ENCODE measurements around the gene FGR. TPM values are rescaled to one million over a fixed set of nuclear protein-coding genes. Genes with fewer than 3 reads are reported as not detected.

The FGR gene
- total RNA-seq, 1 donor from 2014 or later: 28.6 TPM

DNA sequence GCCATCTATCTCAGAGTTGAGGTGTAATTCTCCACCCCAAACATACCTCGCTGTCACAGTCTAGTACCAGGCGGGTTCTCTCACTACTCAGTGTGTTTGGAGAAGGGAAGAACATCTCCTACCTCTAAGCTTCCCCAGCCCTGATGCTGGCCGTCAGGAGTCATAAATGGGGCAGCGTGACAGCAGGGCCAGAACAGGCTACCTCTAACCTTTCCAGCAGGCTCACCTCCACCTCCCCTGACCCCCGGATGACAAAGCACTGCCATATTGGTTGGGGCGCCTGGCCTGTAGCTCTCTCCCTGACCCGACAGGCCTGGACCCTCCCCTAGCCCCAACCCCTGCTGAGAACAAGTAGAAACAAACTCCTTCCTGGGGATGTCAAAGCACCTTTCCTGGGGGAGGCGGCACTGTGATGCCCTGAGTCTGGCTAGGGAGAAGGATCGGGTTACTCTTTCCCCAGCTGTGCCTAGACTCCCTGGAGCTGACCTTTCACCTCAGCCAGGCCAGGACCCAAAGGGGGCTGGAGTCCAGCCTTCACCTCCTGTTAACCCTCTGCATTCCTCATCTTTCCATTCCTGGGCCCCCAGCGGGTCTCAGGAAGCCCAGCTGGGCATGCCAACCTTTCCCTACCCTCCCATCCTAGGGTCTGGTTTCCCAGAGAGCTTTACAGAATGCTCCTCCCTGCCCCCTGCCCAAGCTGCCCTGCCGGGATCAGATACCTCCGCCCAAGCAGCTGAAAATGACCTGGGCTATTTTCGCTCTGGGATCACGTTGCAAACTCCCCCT, 65.3 kb downstream of the FGR start:
- CTCF ChIA-PET: interaction anchor here (0.9 to 3.0 kb wide), 10 partner anchors 10 to 167 kb away, joined by 3 to 26 read pairs (median 4); partner anchors contain the start of gene AHDC1
- POLR2A ChIA-PET: interaction anchor here (0.6 to 3.1 kb wide), 5 partner anchors 14 to 44 kb away, joined by 3 to 26 read pairs (median 4); no protein-coding TSS in a partner anchor
- no peaks in the 10 kb centered on the region for H3K9me3 Mint-ChIP-seq
- peaks cover 33% of the 10 kb centered on the region for H3K4me1 Mint-ChIP-seq
- H3K36me3 Mint-ChIP-seq (ENCODE audit: low read depth): no peaks in the 10 kb centered on the region
- no peaks in the 10 kb centered on the region for H3K27me3 Mint-ChIP-seq
- peak overlapping the region; percentile 73 for H3K4me3 Mint-ChIP-seq
- TF ChIP-seq, protein P1, sequence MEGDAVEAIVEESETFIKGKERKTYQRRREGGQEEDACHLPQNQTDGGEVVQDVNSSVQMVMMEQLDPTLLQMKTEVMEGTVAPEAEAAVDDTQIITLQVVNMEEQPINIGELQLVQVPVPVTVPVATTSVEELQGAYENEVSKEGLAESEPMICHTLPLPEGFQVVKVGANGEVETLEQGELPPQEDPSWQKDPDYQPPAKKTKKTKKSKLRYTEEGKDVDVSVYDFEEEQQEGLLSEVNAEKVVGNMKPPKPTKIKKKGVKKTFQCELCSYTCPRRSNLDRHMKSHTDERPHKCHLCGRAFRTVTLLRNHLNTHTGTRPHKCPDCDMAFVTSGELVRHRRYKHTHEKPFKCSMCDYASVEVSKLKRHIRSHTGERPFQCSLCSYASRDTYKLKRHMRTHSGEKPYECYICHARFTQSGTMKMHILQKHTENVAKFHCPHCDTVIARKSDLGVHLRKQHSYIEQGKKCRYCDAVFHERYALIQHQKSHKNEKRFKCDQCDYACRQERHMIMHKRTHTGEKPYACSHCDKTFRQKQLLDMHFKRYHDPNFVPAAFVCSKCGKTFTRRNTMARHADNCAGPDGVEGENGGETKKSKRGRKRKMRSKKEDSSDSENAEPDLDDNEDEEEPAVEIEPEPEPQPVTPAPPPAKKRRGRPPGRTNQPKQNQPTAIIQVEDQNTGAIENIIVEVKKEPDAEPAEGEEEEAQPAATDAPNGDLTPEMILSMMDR (IDR thresholded peaks at IDR 0.05): no peak
- DNase-seq: no peak
- H3K27ac Mint-ChIP-seq: no peak overlapping the region
- no peak for ATAC-seq (ENCODE audit: low read depth)
- intact Hi-C loops (cut with micrococcal nuclease): no loop called here

DNA sequence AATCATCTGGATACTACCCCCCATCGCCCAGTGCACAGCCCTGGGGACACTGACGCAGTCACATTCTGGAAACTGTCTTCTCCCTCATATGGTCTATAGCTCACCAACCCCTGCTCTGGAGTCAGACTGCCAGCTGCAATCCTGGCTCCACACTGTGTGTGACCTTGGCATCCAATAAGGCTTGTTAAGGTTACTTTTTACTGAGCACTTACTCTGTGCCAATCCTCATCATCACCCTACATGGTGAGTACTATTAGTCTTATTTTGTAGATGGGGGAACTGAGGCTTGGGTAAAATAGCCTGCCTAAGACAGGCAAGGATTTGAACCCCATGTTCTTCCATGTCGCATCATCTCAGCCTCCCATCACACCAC, 65.9 kb downstream of the FGR start:
- Mint-ChIP-seq H3K27me3 (no peaks in the 10 kb centered on the region), H3K9me3 (no peaks in the 10 kb centered on the region), H3K4me3 (peak overlapping the region; percentile 73), H3K4me1 (peaks cover 34% of the 10 kb centered on the region), H3K27ac (peak overlapping the region; percentile 54), H3K36me3 (ENCODE audit: low read depth) (no peaks in the 10 kb centered on the region)
- intact Hi-C loops (cut with micrococcal nuclease): no loop called here
- ATAC-seq (ENCODE audit: low read depth): peak; percentile 11
- ChIA-PET CTCF (interaction anchor here (0.8 to 3.0 kb wide), 13 partner anchors 8 to 200 kb away, joined by 3 to 26 read pairs (median 4); partner anchors contain the start of gene AHDC1), POLR2A (interaction anchor here (0.6 to 3.1 kb wide), 7 partner anchors 8 to 166 kb away, joined by 3 to 26 read pairs (median 3); no protein-coding TSS in a partner anchor)
- TF ChIP-seq, protein P1 (IDR thresholded peaks at IDR 0.05): no peak
- no peak for DNase-seq

DNA sequence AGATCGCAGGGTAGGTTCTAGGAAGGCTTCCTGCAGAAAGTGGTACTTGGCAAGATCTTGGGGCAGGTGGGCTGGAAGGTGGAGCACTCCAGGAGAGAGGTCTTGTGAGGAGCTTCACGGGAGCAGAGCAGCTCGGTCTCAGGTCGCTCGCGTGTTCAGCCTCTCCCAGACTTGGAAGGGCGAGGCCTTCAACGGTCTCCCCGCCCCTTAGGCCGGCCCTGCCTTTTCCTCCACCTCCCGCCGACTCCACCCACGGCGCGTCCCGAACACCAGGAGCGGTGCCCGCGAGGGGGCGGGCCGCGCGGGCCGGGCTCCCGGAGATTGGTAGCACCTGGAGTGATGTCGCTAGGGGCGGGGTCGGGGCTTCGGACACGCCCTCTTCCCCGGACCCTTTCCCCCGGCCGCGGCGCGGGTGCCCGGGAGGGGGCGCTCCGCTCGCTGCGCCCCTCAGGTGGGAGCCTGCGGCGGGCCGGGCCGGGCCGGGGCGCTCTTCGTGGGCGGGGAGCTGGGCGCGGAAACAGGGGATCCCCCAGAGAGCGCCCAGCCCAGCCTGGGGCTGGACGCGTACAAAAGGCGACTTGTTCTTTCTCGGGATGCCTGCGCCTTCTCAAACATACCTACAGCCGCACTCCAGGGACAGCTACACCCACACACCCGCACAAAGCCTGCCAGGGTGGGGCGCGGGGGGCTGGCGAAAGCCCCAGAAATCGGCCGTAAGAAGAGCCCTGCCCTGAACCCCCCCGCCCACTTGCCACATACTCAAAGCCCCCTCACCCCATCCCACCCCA, 66.5 kb downstream of the FGR start:
- Mint-ChIP-seq H3K36me3 (ENCODE audit: low read depth) (no peaks in the 10 kb centered on the region), H3K27me3 (no peaks in the 10 kb centered on the region), H3K27ac (no peak overlapping the region), H3K9me3 (no peaks in the 10 kb centered on the region), H3K4me3 (peak overlapping the region; percentile 73), H3K4me1 (peaks cover 33% of the 10 kb centered on the region)
- ATAC-seq (ENCODE audit: low read depth) (peak; percentile 91), DNase-seq (peak; percentile 94)
- TF ChIP-seq, protein P1 (IDR thresholded peaks at IDR 0.05): no peak
- intact Hi-C loops (cut with micrococcal nuclease): loop anchor here (1.0 kb wide), 5 partner anchors 8 to 95 kb away; no protein-coding TSS in a partner anchor
- CTCF ChIA-PET: interaction anchor here (0.8 to 3.0 kb wide), 13 partner anchors 8 to 199 kb away, joined by 3 to 26 read pairs (median 4); partner anchors contain the start of gene AHDC1
- POLR2A ChIA-PET: interaction anchor here (0.6 to 3.1 kb wide), 10 partner anchors 8 to 166 kb away, joined by 3 to 26 read pairs (median 4); no protein-coding TSS in a partner anchor

DNA sequence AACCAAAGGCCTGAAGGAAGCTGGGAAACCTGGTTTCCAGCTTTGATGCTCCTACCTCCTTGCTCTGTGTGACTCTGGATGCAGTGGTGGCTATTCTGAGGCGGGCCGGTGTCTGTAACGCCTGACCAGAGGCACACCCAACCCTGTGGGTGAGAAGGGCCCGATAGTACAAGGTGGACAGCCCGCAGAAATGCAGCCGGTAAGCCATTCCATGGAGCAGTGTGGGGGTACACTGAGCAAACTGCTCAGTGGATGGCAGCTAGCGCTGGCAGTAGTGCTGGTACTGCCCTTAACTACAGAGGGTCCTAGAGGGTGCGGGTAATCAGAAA, 67.0 kb downstream of the FGR start:
- Mint-ChIP-seq H3K27me3 (no peaks in the 10 kb centered on the region), H3K9me3 (no peaks in the 10 kb centered on the region), H3K4me3 (peak overlapping the region; percentile 70), H3K36me3 (ENCODE audit: low read depth) (no peaks in the 10 kb centered on the region), H3K27ac (no peak overlapping the region), H3K4me1 (peaks cover 39% of the 10 kb centered on the region)
- ATAC-seq (ENCODE audit: low read depth) (no peak), DNase-seq (no peak)
- ChIA-PET POLR2A (interaction anchor here (1.0 to 3.1 kb wide), 6 partner anchors 9 to 164 kb away, joined by 3 to 26 read pairs (median 4); no protein-coding TSS in a partner anchor), CTCF (interaction anchor here (1.3 to 3.0 kb wide), 8 partner anchors 9 to 165 kb away, joined by 3 to 26 read pairs (median 6); no protein-coding TSS in a partner anchor)
- intact Hi-C loops (cut with micrococcal nuclease): loop anchor here (1.0 kb wide), 5 partner anchors 8 to 95 kb away; no protein-coding TSS in a partner anchor
- TF ChIP-seq, protein P1 (IDR thresholded peaks at IDR 0.05): no peak

Measured in activated B cell treated with CpG ODN at 0.5 μM for 24 hours (primary cell).